H1 (cell line): ENCODE data around the gene NCK2. TPM values are rescaled to one million over a fixed set of nuclear protein-coding genes. Genes with fewer than 3 reads are reported as not detected.

ENCODE experiments used
- POU5F1 ChIP-seq: IDR thresholded peaks from 2 replicates; pipeline ENCODE4 v1.6.1; 2011; ENCODE audit warnings: low read depth, mild to moderate bottlenecking, low read length, moderate library complexity
- polyA plus RNA-seq, 7 experiments: library from polyadenylated mRNA; depleted of rRNA in 3 of 7; stranded (reverse) in 5 of 7; unstranded in 2 of 7; fragments of >200 nt in 5 of 7; fragments of 200-250 nt in 2 of 7; gene quantifications; 1 replicate in 5 of 7; 2 replicates in 1 of 7; 4 replicates in 1 of 7; pipeline versions ENCODE4 v1.2.1 to v1.2.3, GENCODE V29; 2011 to 2013; ENCODE audit warnings: missing spikeins in 2 of 7, mixed read lengths in 2 of 7
- total RNA-seq: library from RNA; stranded (reverse); fragmentation: NEBNext Ultra II Directional; extraction: Animal tissue kit (Norgen Biotek cat#: 25700); gene quantifications from 2 replicates; pipeline ENCODE4 v1.2.1, GENCODE V29; 2021

Gene NCK2
- total and polyA plus RNA-seq, 2 of the 8 experiments (the other 6 are each of a cell fraction or from before 2014, with no cell fraction given) = 30.3 to 65.7 TPM

GRCh38 chr2:105796791-105797190 is 52.1 kb downstream of the NCK2 start (continued):
- no peak for TF ChIP-seq POU5F1
